ENCODE data around the gene GCN1.

GCN1 gene

DNA sequence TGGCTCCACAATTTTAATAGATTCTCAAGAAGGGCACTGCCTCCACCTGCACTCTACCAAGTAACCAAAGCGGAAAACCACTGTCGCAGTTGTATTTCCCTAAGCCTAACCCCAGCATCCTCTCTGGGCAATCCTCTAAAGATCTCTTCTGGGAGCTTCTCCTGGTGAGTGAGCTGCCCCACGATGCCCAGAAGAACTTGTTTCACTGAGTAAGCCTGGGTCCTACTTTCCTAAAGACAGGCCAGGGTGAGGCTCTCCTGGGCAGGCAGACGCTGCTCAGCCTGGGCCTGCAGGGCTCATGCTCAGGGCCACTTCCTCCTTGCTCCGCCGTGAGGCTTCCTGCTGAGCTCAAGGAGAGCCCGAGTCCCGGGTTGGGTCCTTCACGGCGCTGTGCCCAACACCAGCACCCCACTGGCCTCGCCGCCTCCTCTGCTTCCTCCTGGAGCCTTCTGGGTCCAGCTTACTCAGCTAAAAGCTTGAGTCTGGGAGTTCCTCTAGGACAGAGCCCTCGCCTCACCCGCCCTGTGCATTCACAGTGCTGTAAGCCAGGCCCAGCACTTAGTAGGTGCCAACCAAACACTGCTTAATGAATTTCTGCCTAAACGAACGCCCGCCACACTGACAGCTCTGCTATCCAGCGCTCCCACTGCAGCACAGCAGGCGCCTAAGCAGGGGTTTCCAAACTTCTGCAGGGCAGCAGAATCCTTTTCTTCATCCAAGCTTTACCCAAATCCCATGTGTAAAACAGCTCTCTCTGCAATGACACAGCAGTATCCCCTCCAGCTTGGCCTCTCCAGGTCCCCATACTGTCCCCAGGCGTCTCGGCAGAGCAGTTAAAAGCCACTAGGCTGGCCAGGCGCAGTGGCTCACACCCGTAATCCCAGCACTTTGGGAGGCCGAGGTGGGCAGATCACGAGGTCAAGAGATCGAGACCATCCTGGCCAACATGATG, 83.7 kb downstream of the GCN1 start:
- DNase-seq = peak; percentile 78

GRCh38 chr12:120109570-120110267, 84.8 kb downstream of the GCN1 start:
- no peak for DNase-seq

GRCh38 chr12:120106151-120106550, 88.4 kb downstream of the GCN1 start:
- DNase-seq = no peak

GRCh38 chr12:120103371-120103770, 91.1 kb downstream of the GCN1 start:
- no peak for DNase-seq

DNA sequence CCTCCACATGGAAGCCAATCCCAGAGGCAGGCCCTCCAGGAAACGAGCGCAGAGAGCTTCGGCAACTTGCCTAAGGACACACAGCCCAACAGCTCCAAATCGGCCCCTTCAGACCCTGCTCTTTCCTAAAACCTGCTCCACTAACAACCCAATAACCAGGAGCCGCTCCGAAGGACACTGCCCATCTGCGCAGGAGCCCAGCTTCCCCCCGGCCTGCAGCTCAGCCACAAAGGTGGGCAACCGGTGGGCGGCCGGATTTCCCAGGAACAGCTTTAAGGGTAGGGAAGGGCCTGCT, 91.5 kb downstream of the GCN1 start:
- DNase-seq = no peak

DNA sequence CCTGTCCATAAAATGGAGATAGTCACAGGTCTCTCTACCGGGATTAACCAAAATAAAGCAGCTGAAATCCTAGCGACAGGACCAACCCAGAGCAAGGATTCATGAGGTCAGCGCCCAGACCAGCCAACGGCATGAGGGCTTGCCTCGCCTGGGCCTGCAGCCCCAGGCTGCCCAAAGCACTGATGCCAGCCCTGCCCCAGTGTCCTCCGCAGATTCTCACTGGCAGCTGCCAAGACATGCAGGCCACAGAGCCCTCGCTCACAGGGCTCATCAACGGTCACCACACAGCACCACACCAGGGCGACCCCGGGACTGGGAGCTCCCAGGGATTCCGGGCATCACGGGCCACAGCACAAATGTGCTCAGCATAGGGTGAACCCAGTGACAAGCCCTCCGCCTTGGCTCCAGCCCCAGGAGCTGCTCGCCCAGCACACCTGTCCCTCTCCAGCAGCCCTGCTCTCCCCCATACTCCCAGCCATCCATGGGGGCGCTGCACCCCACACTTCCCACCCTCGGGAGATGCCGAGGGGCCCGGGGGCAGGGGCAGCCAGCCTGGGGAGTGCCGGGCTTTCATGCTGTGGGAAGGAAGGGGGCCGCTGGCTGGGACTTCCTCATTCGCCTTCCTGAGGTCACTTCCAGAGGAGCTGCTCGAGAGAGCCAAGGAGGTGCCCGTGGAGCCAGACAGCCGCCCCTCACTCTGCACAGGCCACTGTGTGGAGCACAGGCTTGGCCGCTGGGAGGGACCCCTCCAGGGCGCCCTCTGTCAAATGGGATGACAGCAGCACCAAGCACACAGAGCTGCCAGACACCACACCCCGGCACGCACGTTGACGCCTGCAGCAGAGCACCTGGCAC, 92.1 kb downstream of the GCN1 start:
- no peak for DNase-seq

- DNase-seq = no peak
These were observed 92.9 kb downstream of the GCN1 start for GRCh38 chr12:120101617-120102016.

DNA sequence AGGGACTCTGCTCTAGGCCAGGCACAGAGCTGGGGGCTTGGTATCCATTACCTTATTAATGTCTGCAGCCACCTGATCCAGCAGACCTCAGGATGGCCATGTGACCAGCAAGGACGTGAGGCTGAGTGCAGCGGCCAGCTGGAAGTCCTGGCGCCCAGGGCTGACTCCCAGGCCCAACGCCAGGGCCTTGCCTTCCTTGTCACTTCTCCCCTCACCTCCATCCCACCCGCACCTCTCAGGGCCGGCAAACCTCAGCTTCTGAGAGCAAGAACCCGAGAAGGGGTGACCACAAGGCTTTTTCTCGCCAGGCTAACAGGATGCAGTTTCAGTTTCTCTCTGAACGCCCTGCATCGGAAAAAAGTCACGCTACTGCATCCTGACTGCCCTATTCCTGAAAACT, 93.3 kb downstream of the GCN1 start:
- DNase-seq = no peak

GRCh38 chr12:120100630-120101029, 93.9 kb downstream of the GCN1 start:
- no peak for DNase-seq

- no peak for DNase-seq
These were observed 94.8 kb downstream of the GCN1 start for GRCh38 chr12:120099738-120100137.

GRCh38 chr12:120098756-120099470, 95.6 kb downstream of the GCN1 start:
- DNase-seq = no peak

GRCh38 chr12:120096671-120097202, 97.8 kb downstream of the GCN1 start:
- DNase-seq = no peak

- no peak for DNase-seq
These were observed 98.8 kb downstream of the GCN1 start for GRCh38 chr12:120095736-120096135.

DNA sequence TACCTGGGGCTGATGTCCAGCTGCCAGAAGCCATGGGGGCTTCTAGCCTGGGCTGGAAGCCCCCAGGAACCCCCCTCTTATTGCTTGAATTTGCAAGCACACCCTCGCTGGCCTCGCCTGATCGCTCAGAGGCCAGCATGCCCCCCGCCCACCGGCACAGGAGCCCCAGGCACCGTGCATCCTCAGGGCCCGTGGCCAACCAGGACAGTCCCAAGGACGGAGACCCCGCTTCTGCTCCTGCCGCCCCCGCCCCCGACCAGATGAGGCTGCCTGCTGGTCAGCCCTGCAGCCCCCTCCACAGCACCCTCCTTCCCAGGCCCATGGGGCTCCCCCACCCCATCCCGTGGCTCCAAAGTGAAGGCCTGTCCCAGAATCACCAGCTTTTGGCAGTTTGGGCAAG, 99.2 kb downstream of the GCN1 start:
- DNase-seq = no peak

- no peak for DNase-seq
These were observed 100.0 kb downstream of the GCN1 start for GRCh38 chr12:120094485-120094884.

GRCh38 chr12:120093592-120094355, 100.7 kb downstream of the GCN1 start:
- DNase-seq = no peak

- no peak for DNase-seq
These were observed 101.3 kb downstream of the GCN1 start for GRCh38 chr12:120093336-120093591.

- DNase-seq = no peak
These were observed 101.8 kb downstream of the GCN1 start for GRCh38 chr12:120092551-120093335.

- no peak for DNase-seq
These were observed 103.0 kb downstream of the GCN1 start for GRCh38 chr12:120091371-120092090.

DNA sequence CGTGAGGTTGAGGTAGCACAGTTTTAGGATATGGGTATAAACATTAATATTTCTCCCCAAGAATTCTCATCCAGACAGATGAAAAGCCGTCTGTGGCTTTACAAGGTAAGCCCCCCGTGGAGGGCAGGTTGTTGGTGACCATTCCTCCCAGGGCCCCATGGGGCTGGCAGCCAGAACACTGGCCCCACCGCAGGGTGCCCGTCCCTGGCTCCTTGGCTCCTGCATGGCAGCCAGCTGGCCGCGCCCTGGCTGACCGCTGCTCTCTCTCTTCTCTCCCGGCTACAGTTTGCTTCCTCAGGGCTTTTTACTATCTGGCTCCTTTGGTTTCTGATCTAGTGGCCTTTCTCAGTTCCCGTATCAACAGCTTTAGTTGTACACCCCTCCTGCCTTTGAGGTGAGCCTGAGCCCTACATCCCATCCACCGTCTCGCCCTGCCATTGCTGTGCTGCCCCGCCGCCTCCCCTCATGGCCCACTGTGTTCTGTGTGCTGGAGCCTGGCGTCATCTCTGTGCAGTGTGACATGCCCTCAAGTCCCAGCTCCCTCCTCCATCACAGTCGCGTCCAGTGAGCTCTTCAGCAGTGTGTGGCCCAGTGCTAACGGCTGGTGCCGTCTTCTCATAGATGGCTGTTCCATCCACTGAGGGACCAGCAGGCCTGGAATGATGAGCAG, 103.8 kb downstream of the GCN1 start:
- no peak for DNase-seq
